ENCODE measurements around the gene MAP3K10.

MAP3K10 gene

DNA sequence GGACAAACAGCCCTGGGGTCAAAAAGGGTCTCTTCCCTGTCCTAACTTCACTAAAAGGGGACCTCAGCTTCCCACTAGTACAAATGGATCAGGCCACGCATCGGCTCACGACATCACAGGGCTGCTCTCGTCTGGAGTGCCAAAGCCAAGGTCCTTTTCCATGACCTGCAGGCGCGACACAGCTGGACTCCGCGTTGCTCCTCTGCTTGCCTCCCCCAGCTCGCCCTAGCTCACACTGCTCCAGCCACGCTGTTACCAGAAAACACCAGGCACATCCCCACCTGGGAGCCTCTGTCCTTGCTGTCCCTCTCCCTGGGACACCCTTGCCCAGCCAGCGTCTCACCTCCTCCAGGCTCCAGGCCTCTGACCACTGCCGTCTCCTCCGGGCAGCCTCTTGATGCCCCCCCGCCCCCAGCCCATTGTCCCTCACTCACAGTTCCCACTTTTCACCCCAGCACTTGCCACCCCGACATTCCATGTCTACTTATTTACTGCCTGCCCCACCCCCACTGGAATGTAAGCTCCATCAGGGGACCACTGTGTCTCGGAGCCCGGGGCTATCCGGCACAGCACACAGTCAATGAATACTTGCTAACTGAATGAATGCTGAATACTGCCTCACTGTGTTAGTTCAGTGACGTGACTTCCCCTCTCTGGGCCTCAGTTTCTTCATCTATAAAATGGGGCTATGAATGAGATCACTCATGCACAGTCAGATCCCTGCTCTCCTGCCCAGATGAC, 73.3 kb downstream of the MAP3K10 start:
- DNase-seq (ENCODE audit: low read depth): no peak
- TF ChIP-seq, protein P1, sequence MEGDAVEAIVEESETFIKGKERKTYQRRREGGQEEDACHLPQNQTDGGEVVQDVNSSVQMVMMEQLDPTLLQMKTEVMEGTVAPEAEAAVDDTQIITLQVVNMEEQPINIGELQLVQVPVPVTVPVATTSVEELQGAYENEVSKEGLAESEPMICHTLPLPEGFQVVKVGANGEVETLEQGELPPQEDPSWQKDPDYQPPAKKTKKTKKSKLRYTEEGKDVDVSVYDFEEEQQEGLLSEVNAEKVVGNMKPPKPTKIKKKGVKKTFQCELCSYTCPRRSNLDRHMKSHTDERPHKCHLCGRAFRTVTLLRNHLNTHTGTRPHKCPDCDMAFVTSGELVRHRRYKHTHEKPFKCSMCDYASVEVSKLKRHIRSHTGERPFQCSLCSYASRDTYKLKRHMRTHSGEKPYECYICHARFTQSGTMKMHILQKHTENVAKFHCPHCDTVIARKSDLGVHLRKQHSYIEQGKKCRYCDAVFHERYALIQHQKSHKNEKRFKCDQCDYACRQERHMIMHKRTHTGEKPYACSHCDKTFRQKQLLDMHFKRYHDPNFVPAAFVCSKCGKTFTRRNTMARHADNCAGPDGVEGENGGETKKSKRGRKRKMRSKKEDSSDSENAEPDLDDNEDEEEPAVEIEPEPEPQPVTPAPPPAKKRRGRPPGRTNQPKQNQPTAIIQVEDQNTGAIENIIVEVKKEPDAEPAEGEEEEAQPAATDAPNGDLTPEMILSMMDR (IDR thresholded peaks at IDR 0.05; ENCODE audit: insufficient read depth, low read depth, low read length, missing control alignments): no peak
- no peak overlapping the region for H3K4me3 ChIP-seq (ENCODE audit: low read depth, low read length)

Measured in GM12865 (cell line).